Muscle layer of colon (tissue), 2 donors: ENCODE results near the gene SLC6A19.

Source experiments
- H3K27ac ChIP-seq: one replicate; pipeline ENCODE4 v1.7.0; 2013; ENCODE audit warnings: low read depth, mild to moderate bottlenecking, low read length, moderate library complexity
- H3K27me3 ChIP-seq, 2 donors: one replicate each; pipeline ENCODE4 v1.7.0; 2013; ENCODE audit warnings: low read length in 2 of 2, mild to moderate bottlenecking in 2 of 2; ENCODE audit not compliant: insufficient read depth in 2 of 2, control insufficient read depth in 1 of 2
- H3K36me3 ChIP-seq: one replicate; pipeline ENCODE4 v1.7.0; 2013; ENCODE audit warnings: mild to moderate bottlenecking, low read length; ENCODE audit not compliant: insufficient read depth
- H3K4me1 ChIP-seq: one replicate; pipeline ENCODE4 v1.7.0; 2013; ENCODE audit warnings: mild to moderate bottlenecking, low read length; ENCODE audit not compliant: insufficient read depth
- H3K4me3 ChIP-seq, 2 donors: one replicate each; pipeline ENCODE4 v1.7.0; 2013; ENCODE audit warnings: low read length in 2 of 2, low read depth in 1 of 2, mild to moderate bottlenecking in 1 of 2, moderate library complexity in 1 of 2
- H3K9ac ChIP-seq: one replicate; pipeline ENCODE4 v1.7.0; 2013; ENCODE audit warnings: low read length
- H3K9me3 ChIP-seq: one replicate; pipeline ENCODE4 v1.7.0; 2013; ENCODE audit warnings: mild to moderate bottlenecking, low read length
- donor health status: abdominal sarcoma.
- donor health status: Adenocarcinoma of cecum.

The SLC6A19 gene

GRCh38 chr5:1231354-1231905 lies 30.0 kb downstream of the SLC6A19 start:
- no peak overlapping the region for H3K4me3 ChIP-seq
- H3K9ac ChIP-seq: no peak overlapping the region
- peaks cover 0 to 26% of the 10 kb centered on the region in 2 donors for H3K27me3 ChIP-seq
- H3K9me3 ChIP-seq: no peaks in the 10 kb centered on the region
- no peak overlapping the region for H3K27ac ChIP-seq
- H3K4me1 ChIP-seq: no peaks in the 10 kb centered on the region
- no peaks in the 10 kb centered on the region for H3K36me3 ChIP-seq

GRCh38 chr5:1232780-1233179 lies 31.4 kb downstream of the SLC6A19 start:
- Histone ChIP-seq H3K4me1 (no peaks in the 10 kb centered on the region), H3K27me3 (peaks cover 0 to 24% of the 10 kb centered on the region in 2 donors), H3K9ac (no peak overlapping the region), H3K4me3 (no peak overlapping the region), H3K36me3 (no peaks in the 10 kb centered on the region), H3K9me3 (no peaks in the 10 kb centered on the region), H3K27ac (no peak overlapping the region)

- H3K27me3 ChIP-seq: peaks cover 0 to 7% of the 10 kb centered on the region in 2 donors
- no peaks in the 10 kb centered on the region for H3K4me1 ChIP-seq
- H3K9me3 ChIP-seq: no peaks in the 10 kb centered on the region
- H3K36me3 ChIP-seq: no peaks in the 10 kb centered on the region
- H3K4me3 ChIP-seq: no peak overlapping the region
- no peak overlapping the region for H3K27ac ChIP-seq
- no peak overlapping the region for H3K9ac ChIP-seq
Measured at GRCh38 chr5:1235379-1235778, 34.0 kb downstream of the SLC6A19 start.

- Histone ChIP-seq H3K4me1 (no peaks in the 10 kb centered on the region), H3K27ac (no peak overlapping the region), H3K36me3 (no peaks in the 10 kb centered on the region), H3K4me3 (no peak overlapping the region), H3K9ac (no peak overlapping the region), H3K27me3 (peaks cover 0 to 7% of the 10 kb centered on the region in 2 donors), H3K9me3 (no peaks in the 10 kb centered on the region)
Measured at GRCh38 chr5:1235838-1236237, 34.4 kb downstream of the SLC6A19 start.

DNA sequence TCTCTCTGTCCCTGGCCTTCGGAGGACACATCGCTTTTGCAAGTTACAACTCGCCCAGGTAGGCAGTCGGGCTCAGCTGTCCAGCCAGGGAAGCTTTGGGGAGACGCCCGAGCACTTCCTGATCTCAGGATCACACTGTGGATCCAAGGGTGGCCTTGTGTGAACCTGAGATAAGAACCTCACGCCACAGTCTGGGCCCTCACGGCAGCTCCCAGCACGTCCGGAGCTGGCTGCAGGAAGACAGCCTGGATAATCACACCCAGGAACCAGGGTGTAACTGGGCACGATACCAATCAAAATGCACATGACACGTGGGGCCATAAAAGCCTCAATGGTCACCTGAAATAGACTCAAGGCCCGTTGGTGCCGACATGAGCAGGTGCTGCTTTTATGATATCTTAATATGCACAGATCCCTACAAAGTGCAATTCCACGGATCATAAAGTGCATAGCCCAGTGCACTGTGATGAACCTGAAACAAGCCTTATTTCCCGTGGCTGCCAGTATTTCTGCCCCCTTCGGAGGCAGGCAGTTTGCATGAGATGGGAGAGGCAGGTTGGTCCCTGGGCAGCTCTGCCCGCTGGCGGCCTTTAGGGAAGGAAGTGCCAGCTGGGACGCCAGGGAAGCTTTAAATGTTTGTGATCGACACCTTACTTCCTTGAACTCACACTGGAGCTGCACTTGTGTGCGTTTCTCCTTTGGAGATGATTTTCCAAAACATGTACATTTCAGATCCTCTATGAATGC lies 38.3 kb downstream of the SLC6A19 start:
- H3K27me3 ChIP-seq: peaks cover 0 to 12% of the 10 kb centered on the region in 2 donors
- H3K36me3 ChIP-seq: no peaks in the 10 kb centered on the region
- H3K4me1 ChIP-seq: no peaks in the 10 kb centered on the region
- H3K9me3 ChIP-seq: no peaks in the 10 kb centered on the region
- H3K27ac ChIP-seq: no peak overlapping the region
- H3K4me3 ChIP-seq: no peak overlapping the region
- H3K9ac ChIP-seq: no peak overlapping the region

DNA sequence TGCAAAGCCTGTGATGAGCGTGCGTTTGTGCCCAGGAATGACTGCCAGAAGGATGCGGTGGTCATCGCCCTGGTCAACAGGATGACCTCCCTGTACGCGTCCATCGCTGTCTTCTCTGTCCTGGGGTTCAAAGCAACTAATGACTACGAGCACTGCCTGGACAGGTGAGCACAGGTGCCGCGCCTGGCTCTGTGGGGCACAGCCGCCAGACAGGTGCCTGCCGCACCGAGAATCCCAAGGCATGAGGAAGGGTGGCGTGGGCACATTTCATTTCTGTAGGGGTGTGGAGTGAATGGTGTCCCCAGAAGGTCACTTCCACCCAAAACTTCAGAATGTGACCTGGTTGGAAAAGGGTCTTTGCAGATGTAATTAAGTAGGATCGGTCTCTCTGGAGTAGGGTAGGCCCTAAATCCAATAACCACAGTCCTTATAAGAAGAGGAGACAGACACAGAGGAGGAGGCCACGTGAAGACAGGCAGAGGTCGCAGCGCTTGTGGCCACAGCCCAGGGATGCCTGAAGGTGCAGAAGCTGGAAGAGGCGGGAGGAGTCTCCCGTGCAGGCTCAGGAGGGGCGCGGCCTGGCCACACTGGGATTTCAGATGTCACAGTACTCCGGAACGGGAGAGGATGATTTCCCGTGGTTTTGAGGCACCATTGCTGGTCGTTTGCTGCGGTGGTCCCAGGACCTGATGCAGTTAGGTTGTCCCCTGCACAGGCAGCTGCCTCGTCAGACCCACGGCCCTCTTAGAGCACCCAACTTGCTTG lies 39.3 kb downstream of the SLC6A19 start:
- Histone ChIP-seq H3K4me3 (no peak overlapping the region), H3K9me3 (no peaks in the 10 kb centered on the region), H3K27me3 (peaks cover 0 to 22% of the 10 kb centered on the region in 2 donors), H3K4me1 (no peaks in the 10 kb centered on the region), H3K36me3 (no peaks in the 10 kb centered on the region), H3K9ac (no peak overlapping the region), H3K27ac (no peak overlapping the region)

- no peaks in the 10 kb centered on the region for H3K9me3 ChIP-seq
- no peaks in the 10 kb centered on the region for H3K36me3 ChIP-seq
- peaks cover 0 to 32% of the 10 kb centered on the region in 2 donors for H3K27me3 ChIP-seq
- H3K4me3 ChIP-seq: no peak overlapping the region
- no peak overlapping the region for H3K9ac ChIP-seq
- H3K4me1 ChIP-seq: no peaks in the 10 kb centered on the region
- no peak overlapping the region for H3K27ac ChIP-seq
Measured at GRCh38 chr5:1241509-1242080, 40.2 kb downstream of the SLC6A19 start.

DNA sequence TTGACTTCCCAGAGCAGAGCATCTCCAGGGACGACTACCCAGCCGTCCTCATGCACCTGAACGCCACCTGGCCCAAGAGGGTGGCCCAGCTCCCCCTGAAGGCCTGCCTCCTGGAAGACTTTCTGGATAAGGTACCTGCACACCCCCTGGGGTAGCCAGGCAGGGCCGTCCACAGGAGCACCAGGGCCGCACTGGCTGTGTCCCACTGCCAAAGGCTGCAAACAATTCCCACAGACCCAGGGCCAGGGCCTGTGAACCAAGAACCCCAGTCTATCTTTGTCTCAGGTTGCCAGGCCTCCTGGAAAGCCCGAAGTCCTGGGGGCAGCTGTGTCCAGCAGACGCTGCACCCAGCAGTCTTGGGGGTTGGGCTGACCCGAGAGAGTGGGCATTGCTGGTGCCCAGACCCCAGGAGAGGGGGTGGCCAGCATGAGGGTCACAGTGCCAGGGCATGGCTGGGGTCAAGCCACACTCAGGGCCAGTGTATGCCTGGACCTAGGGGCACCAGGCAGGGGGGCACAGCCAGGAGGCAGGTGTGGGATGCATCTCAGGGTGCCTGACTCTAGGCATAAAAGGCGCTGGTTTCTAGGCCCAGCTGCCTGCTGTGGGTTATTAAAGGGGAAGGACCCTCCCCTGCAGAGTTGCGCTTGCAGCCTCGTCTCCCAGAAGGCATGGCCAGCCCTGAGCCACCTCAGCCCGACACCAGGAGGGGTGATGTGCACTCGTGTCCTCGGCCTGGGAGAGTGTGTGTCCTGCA lies 41.5 kb downstream of the SLC6A19 start:
- H3K4me1 ChIP-seq: no peaks in the 10 kb centered on the region
- no peaks in the 10 kb centered on the region for H3K9me3 ChIP-seq
- no peak overlapping the region for H3K27ac ChIP-seq
- H3K27me3 ChIP-seq: peaks cover 0 to 43% of the 10 kb centered on the region in 2 donors
- H3K9ac ChIP-seq: no peak overlapping the region
- no peaks in the 10 kb centered on the region for H3K36me3 ChIP-seq
- H3K4me3 ChIP-seq: no peak overlapping the region

DNA sequence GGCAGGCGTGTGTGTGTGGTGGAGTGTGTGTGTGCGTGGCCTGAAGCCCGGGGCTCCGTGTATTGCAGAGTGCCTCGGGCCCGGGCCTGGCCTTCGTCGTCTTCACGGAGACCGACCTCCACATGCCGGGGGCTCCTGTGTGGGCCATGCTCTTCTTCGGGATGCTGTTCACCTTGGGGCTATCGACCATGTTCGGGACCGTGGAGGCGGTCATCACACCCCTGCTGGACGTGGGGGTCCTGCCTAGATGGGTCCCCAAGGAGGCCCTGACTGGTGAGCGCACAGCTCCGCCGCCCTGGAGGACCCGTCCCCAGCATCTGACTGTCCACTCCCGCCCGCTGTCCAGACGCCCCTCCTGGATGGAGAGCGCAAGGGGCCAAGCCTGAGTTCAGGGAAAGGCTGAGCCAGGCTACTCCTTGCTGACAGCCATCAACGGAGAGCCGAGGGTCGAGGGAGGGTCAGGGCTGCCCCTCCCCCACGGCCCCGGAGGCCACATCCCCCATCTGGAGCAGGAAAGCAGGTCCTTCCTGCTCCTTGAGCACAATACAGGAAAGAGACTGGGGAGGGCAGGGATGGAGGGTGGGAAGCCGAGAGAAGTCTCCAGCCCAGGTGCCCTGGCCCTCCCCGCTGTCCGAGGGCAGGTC lies 42.2 kb downstream of the SLC6A19 start:
- Histone ChIP-seq H3K27me3 (peaks cover 0 to 45% of the 10 kb centered on the region in 2 donors), H3K9ac (no peak overlapping the region), H3K4me1 (no peaks in the 10 kb centered on the region), H3K27ac (no peak overlapping the region), H3K36me3 (no peaks in the 10 kb centered on the region), H3K4me3 (no peak overlapping the region), H3K9me3 (no peaks in the 10 kb centered on the region)

DNA sequence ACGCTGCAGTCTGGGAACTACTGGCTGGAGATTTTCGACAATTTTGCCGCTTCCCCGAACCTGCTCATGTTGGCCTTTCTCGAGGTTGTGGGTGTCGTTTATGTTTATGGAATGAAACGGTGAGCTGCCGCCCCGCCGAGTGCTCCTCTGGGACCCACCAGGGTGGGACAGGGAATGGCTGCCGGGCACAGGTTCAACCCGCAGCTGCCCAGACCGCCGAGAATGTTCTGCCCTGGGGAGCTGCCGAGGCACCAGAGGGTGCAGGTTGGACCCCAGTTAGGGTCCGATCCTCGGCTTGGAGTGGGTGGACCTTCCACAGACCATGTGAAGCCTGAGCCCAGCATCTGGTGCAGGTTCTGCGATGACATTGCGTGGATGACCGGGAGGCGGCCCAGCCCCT lies 42.9 kb downstream of the SLC6A19 start:
- Histone ChIP-seq H3K27me3 (peaks cover 0 to 46% of the 10 kb centered on the region in 2 donors), H3K4me3 (no peak overlapping the region), H3K27ac (no peak overlapping the region), H3K4me1 (no peaks in the 10 kb centered on the region), H3K9me3 (no peaks in the 10 kb centered on the region), H3K9ac (no peak overlapping the region), H3K36me3 (no peaks in the 10 kb centered on the region)
